H1 (cell line): ENCODE measurements around the gene CHST4. TPM values are rescaled to one million over a fixed set of nuclear protein-coding genes. Genes with fewer than 3 reads are reported as not detected.

ENCODE experiments used
- CTCF ChIA-PET: fragments of 300-600 bp; sonication (Branson Sonifier 250); formaldehyde crosslinking; loops from one replicate; lab custom pipeline; 2021; ENCODE audit not compliant: partially characterized antibody; lab: Charles Lee
- POLR2A ChIA-PET: fragments of 300-600 bp; sonication (Branson Sonifier 250); formaldehyde crosslinking; loops from one replicate; lab custom pipeline; 2021; ENCODE audit warnings: inconsistent platforms; ENCODE audit not compliant: partially characterized antibody; lab: Charles Lee
- DNase-seq, 2 experiments: peaks; one replicate each; pipeline versions ENCODE4 v3.0.0 to v3.0.0-alpha.2; 2010 to 2022; ENCODE audit warnings: low spot score in 2 of 2, low read depth in 1 of 2, mixed read lengths in 1 of 2
- FAIRE-seq: peaks from 2 replicates; lab custom pipeline; 2011; peaks lifted over from hg19 to GRCh38; lab: Jason Lieb, UNC
- H2AFZ ChIP-seq: 2 replicates; pipeline ENCODE4 v1.8.1; 2012; ENCODE audit warnings: low read length, inconsistent platforms
- H2AK5ac ChIP-seq: 2 replicates; pipeline ENCODE4 v1.6.1; 2013; ENCODE audit warnings: low read depth, low read length
- H2BK120ac ChIP-seq: replicated peaks from 2 replicates; pipeline ENCODE3; 2013; ENCODE audit warnings: low read depth, low read length, inconsistent platforms
- H2BK12ac ChIP-seq: 2 replicates; pipeline ENCODE4 v1.6.1; 2013; ENCODE audit warnings: low read depth, low read length
- H2BK15ac ChIP-seq: 2 replicates; pipeline ENCODE4 v1.6.1; 2013; ENCODE audit warnings: low read length
- H2BK20ac ChIP-seq: 2 replicates; pipeline ENCODE4 v1.6.1; 2013; ENCODE audit warnings: low read length
- H2BK5ac ChIP-seq: 2 replicates; pipeline ENCODE4 v1.6.1; 2013; ENCODE audit warnings: low read depth, low read length
- H3K14ac ChIP-seq: 2 replicates; pipeline ENCODE4 v1.6.1; 2013; ENCODE audit warnings: inconsistent platforms; ENCODE audit not compliant: insufficient read length
- H3K18ac ChIP-seq: 2 replicates; pipeline ENCODE4 v1.6.1; 2013; ENCODE audit warnings: low read length; ENCODE audit errors: extremely low read depth
- H3K23ac ChIP-seq: 2 replicates; pipeline ENCODE4 v1.6.1; 2013; ENCODE audit warnings: inconsistent platforms; ENCODE audit not compliant: insufficient read length
- H3K23me2 ChIP-seq: 2 replicates; pipeline ENCODE4 v1.6.1; 2013; ENCODE audit warnings: low read depth, low read length
- H3K27ac ChIP-seq: 2 replicates; pipeline ENCODE4 v1.6.1; 2011; ENCODE audit warnings: low read depth, low read length, inconsistent platforms
- H3K27me3 ChIP-seq, 4 experiments: replicated peaks in 1 of 4; 1 replicate in 1 of 4; 2 replicates in 3 of 4; pipeline versions ENCODE4 v1.6.1 to v1.8.1; 2011 to 2013; ENCODE audit warnings: low read length in 3 of 4, mild to moderate bottlenecking in 3 of 4, inconsistent platforms in 2 of 4, mixed read lengths in 2 of 4, moderate library complexity in 1 of 4; ENCODE audit not compliant: control insufficient read depth in 3 of 4, insufficient read depth in 3 of 4; ENCODE audit errors: extremely low read depth in 1 of 4
- H3K36me3 ChIP-seq, 4 experiments: 2 replicates each; pipeline versions ENCODE4 v1.6.1 to v1.8.1; 2011 to 2013; ENCODE audit warnings: mild to moderate bottlenecking in 4 of 4, low read length in 3 of 4, moderate library complexity in 2 of 4, control low read depth in 1 of 4, inconsistent platforms in 1 of 4; ENCODE audit not compliant: insufficient read depth in 4 of 4, control insufficient read depth in 2 of 4
- H3K4ac ChIP-seq: replicated peaks from 2 replicates; pipeline ENCODE3; 2013; ENCODE audit warnings: low read length, low read depth, mixed read lengths, inconsistent platforms; ENCODE audit not compliant: insufficient read length
- H3K4me1 ChIP-seq, 4 experiments: replicated peaks in 1 of 4; 1 replicate in 1 of 4; 2 replicates in 3 of 4; pipeline versions ENCODE4 v1.6.1 to v1.8.1; 2011 to 2013; ENCODE audit warnings: low read length in 3 of 4, inconsistent platforms in 2 of 4, mixed read lengths in 1 of 4; ENCODE audit not compliant: insufficient read depth in 4 of 4, control insufficient read depth in 3 of 4
- H3K4me2 ChIP-seq, 2 experiments: 2 replicates each; pipeline versions ENCODE4 v1.6.1 to v1.8.1; 2011 to 2013; ENCODE audit warnings: low read depth in 2 of 2, low read length in 2 of 2, control low read depth in 1 of 2, inconsistent platforms in 1 of 2, mild to moderate bottlenecking in 1 of 2; ENCODE audit not compliant: insufficient read depth in 1 of 2
- H3K4me3 ChIP-seq, 4 experiments: fragments of 200-600, 300-600 bp in 1 of 4; sonication (generic), shearing (Covaris generic), sonication (Bioruptor Twin) in 1 of 4; 2 replicates each; pipeline versions ENCODE4 v1.5.1 to v1.8.1; 2011 to 2016; ENCODE audit warnings: low read length in 4 of 4, low read depth in 3 of 4, control low read depth in 2 of 4, inconsistent platforms in 2 of 4, mild to moderate bottlenecking in 2 of 4, mixed read lengths in 1 of 4, moderate library complexity in 1 of 4; ENCODE audit not compliant: insufficient read depth in 2 of 4; ENCODE audit errors: extremely low read depth in 1 of 4
- H3K56ac ChIP-seq: replicated peaks from 2 replicates; pipeline ENCODE3; 2013; ENCODE audit warnings: low read depth, mild to moderate bottlenecking, mixed read lengths, low read length, inconsistent platforms; ENCODE audit not compliant: insufficient read length
- H3K79me1 ChIP-seq: 2 replicates; pipeline ENCODE4 v1.6.1; 2013; ENCODE audit warnings: low read depth, low read length, control low read depth
- H3K79me2 ChIP-seq, 2 experiments: 2 replicates each; pipeline versions ENCODE4 v1.6.1 to v1.8.1; 2012 to 2013; ENCODE audit warnings: low read length in 2 of 2, mild to moderate bottlenecking in 2 of 2, inconsistent platforms in 1 of 2; ENCODE audit not compliant: insufficient read depth in 2 of 2, control insufficient read depth in 1 of 2
- H3K9ac ChIP-seq, 4 experiments: replicated peaks in 1 of 4; 1 replicate in 1 of 4; 2 replicates in 3 of 4; pipeline versions ENCODE4 v1.6.1 to v1.8.1; 2011 to 2013; ENCODE audit warnings: low read depth in 3 of 4, low read length in 3 of 4, control low read depth in 2 of 4, mild to moderate bottlenecking in 2 of 4, moderate library complexity in 2 of 4, inconsistent platforms in 1 of 4; ENCODE audit errors: extremely low read depth in 1 of 4
- H3K9me3 ChIP-seq, 2 experiments: 2 replicates each; pipeline versions ENCODE4 v1.6.1 to v1.8.1; 2012 to 2013; ENCODE audit warnings: mild to moderate bottlenecking in 2 of 2, moderate library complexity in 2 of 2, control low read depth in 1 of 2, inconsistent platforms in 1 of 2, low read depth in 1 of 2, low read length in 1 of 2, mixed read lengths in 1 of 2; ENCODE audit not compliant: insufficient read depth in 2 of 2
- H4K20me1 ChIP-seq, 2 experiments: replicated peaks in 1 of 2; 2 replicates each; pipeline versions ENCODE3 to v1.8.1; 2011 to 2013; ENCODE audit warnings: inconsistent platforms in 2 of 2, low read length in 2 of 2, mild to moderate bottlenecking in 1 of 2; ENCODE audit not compliant: insufficient read depth in 2 of 2, control insufficient read depth in 1 of 2
- H4K5ac ChIP-seq: 2 replicates; pipeline ENCODE4 v1.6.1; 2013; ENCODE audit warnings: low read length, low read depth, mixed read lengths, inconsistent platforms; ENCODE audit not compliant: insufficient read length
- H4K8ac ChIP-seq: 2 replicates; pipeline ENCODE4 v1.8.0; 2013; ENCODE audit warnings: mild to moderate bottlenecking, moderate library complexity, low read length, inconsistent platforms; ENCODE audit not compliant: insufficient read depth; ENCODE audit errors: extremely low read depth
- H4K91ac ChIP-seq: replicated peaks from 2 replicates; pipeline ENCODE3; 2013; ENCODE audit warnings: low read length, mixed read lengths, inconsistent platforms; ENCODE audit not compliant: insufficient read length
- TEAD4 ChIP-seq: IDR thresholded peaks from 2 replicates; pipeline ENCODE4 v1.6.1; 2012; ENCODE audit warnings: low read depth, low read length, inconsistent platforms, mixed read lengths
- ZNF274 ChIP-seq: IDR thresholded peaks from 2 replicates; pipeline ENCODE4 v1.7.0; 2012; ENCODE audit warnings: low read length, borderline replicate concordance; ENCODE audit errors: extremely low read depth
- WGBS, 2 experiments: shearing (Covaris generic) in 1 of 2; methylation state at CpG; one replicate each; pipeline versions ENCODE4 v1.1.6 to v1.1.7; 2013 to 2015; ENCODE audit warnings: low lambda C conversion rate in 2 of 2, mixed read lengths in 2 of 2, inconsistent platforms in 1 of 2, low coverage in 1 of 2, missing lambda C conversion rate in 1 of 2; ENCODE audit not compliant: insufficient replicate concordance in 2 of 2, insufficient coverage in 1 of 2, insufficient read length in 1 of 2; ENCODE audit errors: extremely low coverage in 1 of 2, missing lambda C conversion rate in 1 of 2; 5-methylcytosine and 5-hydroxymethylcytosine counted together
- polyA plus RNA-seq, 7 experiments: library from polyadenylated mRNA; depleted of rRNA in 3 of 7; stranded (reverse) in 5 of 7; unstranded in 2 of 7; fragments of >200 nt in 5 of 7; fragments of 200-250 nt in 2 of 7; gene quantifications; 1 replicate in 5 of 7; 2 replicates in 1 of 7; 4 replicates in 1 of 7; pipeline versions ENCODE4 v1.2.1 to v1.2.3, GENCODE V29; 2011 to 2013; ENCODE audit warnings: missing spikeins in 2 of 7, mixed read lengths in 2 of 7
- total RNA-seq: library from RNA; stranded (reverse); fragmentation: NEBNext Ultra II Directional; extraction: Animal tissue kit (Norgen Biotek cat#: 25700); gene quantifications from 2 replicates; pipeline ENCODE4 v1.2.1, GENCODE V29; 2021

CHST4 gene
- total and polyA plus RNA-seq, 2 of the 8 experiments (the other 6 are each of a cell fraction or from before 2014, with no cell fraction given), result 12.1 to 14.6 TPM

GRCh38 chr16:71584543-71585317, 58.5 kb downstream of the CHST4 start:
- CTCF ChIA-PET, result interaction anchor here (0.9 to 1.5 kb wide), 2 partner anchors 19 to 26 kb away, joined by 3 read pairs; no protein-coding TSS in a partner anchor
- no peak for TF ChIP-seq ZNF274
- no peak for TF ChIP-seq TEAD4

More at GRCh38 chr16:71584543-71585317, 58.5 kb downstream of the CHST4 start:
- H4K91ac ChIP-seq, result no peak overlapping the region
- no peaks in the 10 kb centered on the region for H3K4me1 ChIP-seq
- H2BK20ac ChIP-seq, result no peak overlapping the region
- 94% methylated on average over 3 of the region's 3 CpGs; no CpG with 5 or more reads in 1 of the 2 experiments for whole genome bisulfite sequencing, 2 experiments
- no peak overlapping the region for H3K9ac ChIP-seq
- no peak overlapping the region for H3K56ac ChIP-seq
- H3K27ac ChIP-seq, result no peak overlapping the region
- no peaks in the 10 kb centered on the region for H3K79me1 ChIP-seq
- H3K79me2 ChIP-seq, result no peaks in the 10 kb centered on the region
- H3K23ac ChIP-seq, result no peak overlapping the region
- FAIRE-seq, result no peak
- no peak overlapping the region for H2BK15ac ChIP-seq
- H4K5ac ChIP-seq, result no peak overlapping the region
- no peak overlapping the region for H2BK5ac ChIP-seq
- no peak overlapping the region for H3K14ac ChIP-seq
- no peaks in the 10 kb centered on the region for H4K20me1 ChIP-seq
- H3K27me3 ChIP-seq, result no peaks in the 10 kb centered on the region
- no peak overlapping the region for H3K4me2 ChIP-seq
- H2AFZ ChIP-seq, result no peak overlapping the region
- no peak overlapping the region for H3K4me3 ChIP-seq
- no peak overlapping the region for H2BK12ac ChIP-seq
- POLR2A ChIA-PET, result interaction anchor here (0.7 to 1.2 kb wide), 2 partner anchors 11 to 20 kb away, joined by 3 read pairs; no protein-coding TSS in a partner anchor
- H3K18ac ChIP-seq, result no peak overlapping the region
- no peak overlapping the region for H2AK5ac ChIP-seq
- no peak overlapping the region for H4K8ac ChIP-seq
- H3K4ac ChIP-seq, result no peak overlapping the region
- DNase-seq, result no peak
- no peaks in the 10 kb centered on the region for H3K36me3 ChIP-seq
- no peak overlapping the region for H2BK120ac ChIP-seq
- H3K9me3 ChIP-seq, result no peaks in the 10 kb centered on the region; a peak in 1 of 4 replicates
- H3K23me2 ChIP-seq, result no peaks in the 10 kb centered on the region
